GM12892 (cell line): ENCODE measurements around the gene PLEKHN1.

ENCODE experiments used
- DNase-seq: peaks from one replicate; pipeline ENCODE4 v3.0.0; 2011; ENCODE audit not compliant: insufficient read length
- FAIRE-seq: peaks from 2 replicates; lab custom pipeline; 2011; peaks lifted over from hg19 to GRCh38; lab: Jason Lieb, UNC
- POLR2A ChIP-seq: IDR thresholded peaks from 2 replicates; pipeline ENCODE4 v1.6.1; 2011; ENCODE audit warnings: low read depth, low read length, control low read depth
- POLR2AphosphoS5 ChIP-seq: IDR thresholded peaks from 2 replicates; pipeline ENCODE4 v1.6.1; 2011; ENCODE audit warnings: low read depth, low read length, control low read depth
- TAF1 ChIP-seq: IDR thresholded peaks from 2 replicates; pipeline ENCODE4 v1.6.1; 2011; ENCODE audit warnings: low read depth, mild to moderate bottlenecking, control low read depth, low read length, borderline replicate concordance

The PLEKHN1 gene

GRCh38 chr1:947958-948357 is 18.3 kb upstream of the PLEKHN1 start:
- no peak for DNase-seq
- no peak for FAIRE-seq
- TF ChIP-seq POLR2AphosphoS5 (no peak), POLR2A (no peak), TAF1 (no peak)

- 0 out of 2 replicates have a peak, but pooled peaks have one; percentile 36 for TF ChIP-seq POLR2A
- no peak for TF ChIP-seq POLR2AphosphoS5
- FAIRE-seq (no peak), DNase-seq (no peak)
These were observed 16.0 kb upstream of the PLEKHN1 start for GRCh38 chr1:950268-950667.

- TF ChIP-seq TAF1 (no peak), POLR2AphosphoS5 (no peak), POLR2A (no peak)
- FAIRE-seq = no peak
- DNase-seq = no peak
These were observed 15.4 kb upstream of the PLEKHN1 start for GRCh38 chr1:950881-951280.

GRCh38 chr1:951364-951763 is 14.9 kb upstream of the PLEKHN1 start:
- FAIRE-seq (no peak), DNase-seq (no peak)
- no peak for TF ChIP-seq POLR2A

- no peak for FAIRE-seq
- no peak for DNase-seq
- TF ChIP-seq TAF1 (no peak), POLR2A (no peak), POLR2AphosphoS5 (no peak)
These were observed 14.1 kb upstream of the PLEKHN1 start for GRCh38 chr1:952201-952600.

- no peak for FAIRE-seq
- no peak for TF ChIP-seq POLR2AphosphoS5
- TF ChIP-seq TAF1 = no peak
- no peak for TF ChIP-seq POLR2A
These were observed 13.7 kb upstream of the PLEKHN1 start for GRCh38 chr1:952603-953002.

GRCh38 chr1:953524-954320 is 12.6 kb upstream of the PLEKHN1 start:
- FAIRE-seq = no peak
- DNase-seq = no peak
- TF ChIP-seq POLR2A = no peak
- TF ChIP-seq POLR2AphosphoS5 = no peak
- TF ChIP-seq TAF1 = no peak

More at GRCh38 chr1:952603-953002, 13.7 kb upstream of the PLEKHN1 start:
- DNase-seq = no peak

- TF ChIP-seq POLR2AphosphoS5 = no peak
- TF ChIP-seq POLR2A = no peak
- TF ChIP-seq TAF1 = no peak
- no peak for FAIRE-seq
These were observed 11.4 kb upstream of the PLEKHN1 start for GRCh38 chr1:954927-955326.

GRCh38 chr1:955474-955873 is 10.8 kb upstream of the PLEKHN1 start:
- no peak for FAIRE-seq

More at GRCh38 chr1:954927-955326, 11.4 kb upstream of the PLEKHN1 start:
- no peak for DNase-seq

GRCh38 chr1:956636-957035 is 9.6 kb upstream of the PLEKHN1 start:
- no peak for TF ChIP-seq TAF1
- TF ChIP-seq POLR2AphosphoS5 = no peak
- TF ChIP-seq POLR2A = no peak
- FAIRE-seq = no peak
- DNase-seq = no peak

More at GRCh38 chr1:955474-955873, 10.8 kb upstream of the PLEKHN1 start:
- TF ChIP-seq POLR2AphosphoS5 = no peak
- no peak for TF ChIP-seq POLR2A
- TF ChIP-seq TAF1 = no peak
- DNase-seq = no peak

GRCh38 chr1:958823-959730 is 7.2 kb upstream of the PLEKHN1 start, which contains the start of gene NOC2L:
Gene NOC2L, minus strand, starts transcription at chr1:959256. Its CDS starts 16 bp downstream, at chr1:959240.
- DNase-seq = peak; percentile 94
- FAIRE-seq = peak; percentile 100
- TF ChIP-seq TAF1 (peak; percentile 84), POLR2AphosphoS5 (peak; percentile 72), POLR2A (peak; percentile 74)
